GM19043 (cell line): ENCODE data around the gene ATG14.
A peak's percentile ranks its signal among the peaks of the same experiment; 100 is the strongest.
"Not testable (repeated sequence)": the region's sequence is repeated elsewhere in the genome, so short reads cannot be mapped to it uniquely, and the experiment has no call there.

Source experiments
- ATAC-seq: cut with Tn5 transposase; IDR thresholded peaks from one replicate; pipeline ENCODE4 v1.9.1; 2021; ENCODE audit warnings: low read depth; ENCODE audit not compliant: unreplicated experiment

ATG14 gene

GRCh38 chr14:55387121-55387520 lies 24.5 kb downstream of the ATG14 start:
- no peak for ATAC-seq

- no peak for ATAC-seq
Measured at GRCh38 chr14:55386037-55386808, 25.4 kb downstream of the ATG14 start.

GRCh38 chr14:55384536-55384935 lies 27.1 kb downstream of the ATG14 start:
- no peak for ATAC-seq

- ATAC-seq = no peak
Measured at GRCh38 chr14:55383541-55384140, 28.0 kb downstream of the ATG14 start.

- ATAC-seq = not testable (repeated sequence)
Measured at GRCh38 chr14:55383056-55383466, 28.6 kb downstream of the ATG14 start.

- ATAC-seq = no peak
Measured at GRCh38 chr14:55382483-55382882, 29.1 kb downstream of the ATG14 start.

- no peak for ATAC-seq
Measured at GRCh38 chr14:55381561-55381960, 30.1 kb downstream of the ATG14 start.

- no peak for ATAC-seq
Measured at GRCh38 chr14:55381040-55381439, 30.6 kb downstream of the ATG14 start.

GRCh38 chr14:55377236-55377635 lies 34.4 kb downstream of the ATG14 start:
- ATAC-seq = no peak

GRCh38 chr14:55374771-55375170 lies 36.9 kb downstream of the ATG14 start:
- ATAC-seq = no peak

GRCh38 chr14:55373784-55374705 lies 37.6 kb downstream of the ATG14 start:
- ATAC-seq = no peak

GRCh38 chr14:55372825-55373224 lies 38.8 kb downstream of the ATG14 start:
- ATAC-seq = no peak

- ATAC-seq = no peak
Measured at GRCh38 chr14:55372423-55372822, 39.2 kb downstream of the ATG14 start.

GRCh38 chr14:55370883-55371455 lies 40.7 kb downstream of the ATG14 start:
- no peak for ATAC-seq

- ATAC-seq = no peak
Measured at GRCh38 chr14:55366271-55366670, 45.4 kb downstream of the ATG14 start.

- ATAC-seq = no peak
Measured at GRCh38 chr14:55361190-55361589, 50.4 kb downstream of the ATG14 start.

- ATAC-seq = no peak
Measured at GRCh38 chr14:55359307-55359706, 52.3 kb downstream of the ATG14 start.

- no peak for ATAC-seq
Measured at GRCh38 chr14:55356913-55357312, 54.7 kb downstream of the ATG14 start.

- ATAC-seq = no peak
Measured at GRCh38 chr14:55355922-55356321, 55.7 kb downstream of the ATG14 start.

GRCh38 chr14:55354500-55354899 lies 57.1 kb downstream of the ATG14 start:
- ATAC-seq = peak; percentile 77
